K562 (cell line): Measurements from ENCODE around the gene BRPF1. TPM values are rescaled to one million over a fixed set of nuclear protein-coding genes. Genes with fewer than 3 reads are reported as not detected.

Source experiments
- ATAC-seq: fragments of 200-7000 bp; cut with Tn5 transposase; 3 replicates; pipeline ENCODE4 v1.9.1; 2020; ENCODE audit warnings: moderate library complexity
- BruUV-seq: library from RNA; stranded (reverse); fragments of 400-500 nt; replicated peaks from 2 replicates; lab custom pipeline; 2021; lab: Mats Ljungman, UMichigan
- CTCF ChIA-PET: fragments of 300-600 bp; formaldehyde crosslinking; extraction: SDS; loops from one replicate; lab custom pipeline; 2021; ENCODE audit warnings: low intra/inter-chr PET ratio; lab: Yijun Ruan, JAX
- POLR2A ChIA-PET: fragments of 300-600, 350-650 bp; sonication (Branson Sonifier 250); formaldehyde crosslinking; extraction: SDS; loops from one replicate; lab custom pipeline; 2021; ENCODE audit warnings: antibody characterized with exemption, inconsistent platforms; lab: Yijun Ruan, JAX
- DNase-seq, 4 experiments: peaks; one replicate each; pipeline versions ENCODE4 v3.0.0 to v3.0.0-alpha.2; 2011 to 2018; ENCODE audit warnings: low spot score in 3 of 4, mixed read lengths in 3 of 4; ENCODE audit errors: extremely low read depth in 1 of 4
- FAIRE-seq: peaks from 2 replicates; lab custom pipeline; 2011; peaks lifted over from hg19 to GRCh38; lab: Jason Lieb, UNC
- H2AFZ ChIP-seq: 2 replicates; pipeline ENCODE4 v1.6.0; 2011; ENCODE audit warnings: low read depth, low read length, control low read depth, inconsistent platforms
- H3K27ac ChIP-seq: fragments of 200-600 bp; 3 replicates; pipeline ENCODE4 v1.8.0; 2011; ENCODE audit warnings: low read depth, mild to moderate bottlenecking, control low read depth, inconsistent platforms, low read length, moderate library complexity, mixed read lengths; ENCODE audit errors: extremely low read depth
- H3K27me3 ChIP-seq, 2 experiments: fragments of 300-600 bp in 1 of 2; 2 replicates in 1 of 2; 3 replicates in 1 of 2; pipeline versions ENCODE4 v1.6.0 to v1.8.0; 2011; ENCODE audit warnings: inconsistent platforms in 2 of 2, low read length in 2 of 2, mild to moderate bottlenecking in 1 of 2, mixed read lengths in 1 of 2, moderate library complexity in 1 of 2; ENCODE audit not compliant: control insufficient read depth in 2 of 2, insufficient read depth in 2 of 2
- H3K36me3 ChIP-seq: fragments of 300-600 bp; 3 replicates; pipeline ENCODE4 v1.8.0; 2011; ENCODE audit warnings: mild to moderate bottlenecking, low read length, inconsistent platforms; ENCODE audit not compliant: control insufficient read depth, insufficient read depth
- H3K4me1 ChIP-seq, 2 experiments: fragments of 200-600 bp in 1 of 2; replicated peaks in 1 of 2; 2 replicates in 1 of 2; 3 replicates in 1 of 2; pipeline versions ENCODE4 v1.5.1 to v1.8.0; 2011; ENCODE audit warnings: inconsistent platforms in 2 of 2, low read length in 2 of 2, mild to moderate bottlenecking in 1 of 2, mixed read lengths in 1 of 2, moderate library complexity in 1 of 2; ENCODE audit not compliant: control insufficient read depth in 2 of 2, insufficient read depth in 2 of 2
- H3K4me2 ChIP-seq: 2 replicates; pipeline ENCODE4 v1.6.1; 2011; ENCODE audit warnings: low read length, control low read depth, inconsistent platforms, mixed read lengths; ENCODE audit not compliant: insufficient read depth
- H3K4me3 ChIP-seq: fragments of 200-600 bp; sonication (generic), shearing (Covaris generic); 2 replicates; pipeline ENCODE4 v1.5.1; 2016; ENCODE audit warnings: control low read depth, inconsistent platforms
- H3K79me2 ChIP-seq: fragments of 200-600 bp; 3 replicates; pipeline ENCODE4 v1.8.0; 2011; ENCODE audit warnings: low read length, inconsistent platforms; ENCODE audit not compliant: control insufficient read depth, insufficient read depth
- H3K9ac ChIP-seq, 2 experiments: 2 replicates each; pipeline versions ENCODE4 v1.6.0 to v1.6.1; 2011; ENCODE audit warnings: low read depth in 2 of 2, low read length in 2 of 2, control low read depth in 1 of 2, inconsistent platforms in 1 of 2, mild to moderate bottlenecking in 1 of 2, mixed read lengths in 1 of 2; ENCODE audit not compliant: insufficient read depth in 1 of 2
- H3K9me1 ChIP-seq: one replicate; pipeline ENCODE4 v1.6.0; 2011; ENCODE audit warnings: inconsistent platforms, mild to moderate bottlenecking, low read length, moderate library complexity; ENCODE audit not compliant: control insufficient read depth, insufficient read depth
- H3K9me3 ChIP-seq: replicated peaks from 2 replicates; pipeline ENCODE4 v1.5.1; 2011; ENCODE audit warnings: low read depth, low read length, inconsistent platforms; ENCODE audit not compliant: control insufficient read depth, insufficient read depth
- H4K20me1 ChIP-seq: replicated peaks from 2 replicates; pipeline ENCODE4 v1.6.1; 2011; ENCODE audit warnings: low read length, inconsistent platforms, mixed read lengths; ENCODE audit not compliant: control insufficient read depth, insufficient read depth
- BRD4 ChIP-seq: fragments of 200-600 bp; sonication (generic); IDR thresholded peaks from 2 replicates; pipeline ENCODE4 v1.6.1; 2017; ENCODE audit warnings: inconsistent platforms
- CBX8 ChIP-seq: fragments of 200-600 bp; sonication (generic); IDR thresholded peaks from 2 replicates; pipeline ENCODE4 v1.6.1; 2012; ENCODE audit warnings: borderline replicate concordance, mixed run types, low read depth, mild to moderate bottlenecking, moderate library complexity, mixed read lengths, low read length, control low read depth, inconsistent platforms; ENCODE audit not compliant: poor library complexity, severe bottlenecking; ENCODE audit errors: extremely low read depth
- HIVEP1 ChIP-seq: fragments of 250-450 bp; sonication (Bioruptor Pico); IDR thresholded peaks from 2 replicates; pipeline ENCODE4 v1.4.0; 2020; ENCODE audit warnings: mild to moderate bottlenecking
- KAT8 ChIP-seq: fragments of 450-650 bp; IDR thresholded peaks from 2 replicates; pipeline ENCODE4 v1.6.1; 2016; ENCODE audit warnings: low read depth, mild to moderate bottlenecking
- NCOA6 ChIP-seq: fragments of 450-650 bp; IDR thresholded peaks from 2 replicates; pipeline ENCODE4 v1.6.1; 2017; ENCODE audit warnings: mild to moderate bottlenecking
- NFE2 ChIP-seq: IDR thresholded peaks from 2 replicates; pipeline ENCODE4 v1.6.1; 2014; ENCODE audit warnings: antibody characterized with exemption, low read depth
- PHF8 ChIP-seq: fragments of 200-600 bp; sonication (generic); IDR thresholded peaks from 2 replicates; pipeline ENCODE4 v1.6.1; 2012; ENCODE audit warnings: mixed run types, mild to moderate bottlenecking, inconsistent platforms, low read length, moderate library complexity, borderline replicate concordance
- POLR2B ChIP-seq: fragments of 450-650 bp; IDR thresholded peaks from 2 replicates; pipeline ENCODE4 v1.6.1; 2018; ENCODE audit warnings: low read depth; ENCODE audit not compliant: partially characterized antibody
- PURB ChIP-seq: sonication (generic); formaldehyde crosslinking; IDR thresholded peaks from 2 replicates; pipeline ENCODE4 v1.9.0; 2021; ENCODE audit warnings: low read depth, mild to moderate bottlenecking, missing genetic modification reagents
- SAP30 ChIP-seq: fragments of 200-600 bp; sonication (generic); IDR thresholded peaks from 2 replicates; pipeline ENCODE4 v1.6.1; 2012; ENCODE audit warnings: borderline replicate concordance, low read depth, mild to moderate bottlenecking, moderate library complexity, low read length, control low read depth, inconsistent platforms; ENCODE audit not compliant: insufficient read depth, poor library complexity, severe bottlenecking
- SREBF1 ChIP-seq: fragments of 150-350 bp; IDR thresholded peaks from 2 replicates; pipeline ENCODE4 v1.6.1; 2014; ENCODE audit warnings: antibody characterized with exemption, low read depth, low read length, borderline replicate concordance
- ZBED1 ChIP-seq: IDR thresholded peaks from 2 replicates; pipeline ENCODE4 v1.6.1; 2014
- ZNF511 ChIP-seq: sonication (generic); formaldehyde crosslinking; IDR thresholded peaks from 2 replicates; pipeline ENCODE4 v1.8.0; 2022; ENCODE audit warnings: mild to moderate bottlenecking, missing genetic modification reagents
- ZNF766 ChIP-seq: fragments of 200-800 bp; sonication (Bioruptor generic); conservative IDR thresholded peaks from 2 replicates; pipeline ENCODE4 v1.6.1; 2016; ENCODE audit warnings: missing genetic modification characterization, missing compliant biosample characterization
- WGBS: fragments of 100-300 bp; shearing (Covaris generic); methylation state at CpG from one replicate; pipeline ENCODE4 v1.1.6; 2016; ENCODE audit warnings: low coverage, mixed read lengths; ENCODE audit not compliant: insufficient coverage; ENCODE audit errors: missing lambda C conversion rate; 5-methylcytosine and 5-hydroxymethylcytosine counted together
- in situ Hi-C: fragments of 300-500 bp; cut with MboI; formaldehyde crosslinking; loops from 4 replicates; pipeline ENCODE4 v1.15.0; 2018; ENCODE audit warnings: inconsistent platforms, mixed read lengths
- intact Hi-C: fragments of 100-400 bp; cut with micrococcal nuclease; formaldehyde crosslinking; loops from 2 replicates; pipeline ENCODE4 v1.14.2; 2022
- polyA plus RNA-seq, 8 experiments: library from polyadenylated mRNA; depleted of rRNA in 4 of 8; stranded (reverse) in 5 of 8; unstranded in 3 of 8; fragments of >200 nt; fragmentation: Nextera tagmentation in 2 of 8; fragmentation: Illumina TruSeq in 1 of 8; extraction: Ambion mirVana in 2 of 8; extraction: Trizol in 1 of 8; gene quantifications; 2 replicates each; pipeline versions ENCODE4 v1.2.1 to v1.2.3, GENCODE V29; 2011 to 2014; ENCODE audit warnings: inconsistent platforms in 1 of 8, missing spikeins in 1 of 8
- total RNA-seq, 7 experiments: library from RNA; depleted of rRNA in 6 of 7; stranded (reverse); fragments of >200 nt in 6 of 7; fragmentation: Illumina TruSeq in 2 of 7; extraction: Trizol in 2 of 7; gene quantifications; 2 replicates each; pipeline versions ENCODE4 v1.2.1 to v1.2.3, GENCODE V29; 2011 to 2021; ENCODE audit warnings: low replicate concordance in 1 of 7
- TF ChIP-seq, protein P1 (sequence below): sonication (generic); formaldehyde crosslinking; IDR thresholded peaks from 2 replicates; pipeline ENCODE4 v1.8.0; 2022; ENCODE audit warnings: mild to moderate bottlenecking, missing genetic modification reagents
- TF ChIP-seq, protein P2 (sequence below): fragments of 450-650 bp; IDR thresholded peaks from 2 replicates; pipeline ENCODE4 v1.6.1; 2016; ENCODE audit warnings: low read depth, mild to moderate bottlenecking, moderate library complexity

BRPF1 gene
- total and polyA plus RNA-seq, 9 of the 15 experiments (the other 6 are each of a cell fraction or from before 2014, with no cell fraction given), result 1.1 to 40.2 (median 23.5) TPM

GRCh38 chr3:9691636-9692035, 39.9 kb upstream of the BRPF1 start (continued):
- TF ChIP-seq CBX8 (no peak), NCOA6 (no peak)
- TF ChIP-seq, protein P1, sequence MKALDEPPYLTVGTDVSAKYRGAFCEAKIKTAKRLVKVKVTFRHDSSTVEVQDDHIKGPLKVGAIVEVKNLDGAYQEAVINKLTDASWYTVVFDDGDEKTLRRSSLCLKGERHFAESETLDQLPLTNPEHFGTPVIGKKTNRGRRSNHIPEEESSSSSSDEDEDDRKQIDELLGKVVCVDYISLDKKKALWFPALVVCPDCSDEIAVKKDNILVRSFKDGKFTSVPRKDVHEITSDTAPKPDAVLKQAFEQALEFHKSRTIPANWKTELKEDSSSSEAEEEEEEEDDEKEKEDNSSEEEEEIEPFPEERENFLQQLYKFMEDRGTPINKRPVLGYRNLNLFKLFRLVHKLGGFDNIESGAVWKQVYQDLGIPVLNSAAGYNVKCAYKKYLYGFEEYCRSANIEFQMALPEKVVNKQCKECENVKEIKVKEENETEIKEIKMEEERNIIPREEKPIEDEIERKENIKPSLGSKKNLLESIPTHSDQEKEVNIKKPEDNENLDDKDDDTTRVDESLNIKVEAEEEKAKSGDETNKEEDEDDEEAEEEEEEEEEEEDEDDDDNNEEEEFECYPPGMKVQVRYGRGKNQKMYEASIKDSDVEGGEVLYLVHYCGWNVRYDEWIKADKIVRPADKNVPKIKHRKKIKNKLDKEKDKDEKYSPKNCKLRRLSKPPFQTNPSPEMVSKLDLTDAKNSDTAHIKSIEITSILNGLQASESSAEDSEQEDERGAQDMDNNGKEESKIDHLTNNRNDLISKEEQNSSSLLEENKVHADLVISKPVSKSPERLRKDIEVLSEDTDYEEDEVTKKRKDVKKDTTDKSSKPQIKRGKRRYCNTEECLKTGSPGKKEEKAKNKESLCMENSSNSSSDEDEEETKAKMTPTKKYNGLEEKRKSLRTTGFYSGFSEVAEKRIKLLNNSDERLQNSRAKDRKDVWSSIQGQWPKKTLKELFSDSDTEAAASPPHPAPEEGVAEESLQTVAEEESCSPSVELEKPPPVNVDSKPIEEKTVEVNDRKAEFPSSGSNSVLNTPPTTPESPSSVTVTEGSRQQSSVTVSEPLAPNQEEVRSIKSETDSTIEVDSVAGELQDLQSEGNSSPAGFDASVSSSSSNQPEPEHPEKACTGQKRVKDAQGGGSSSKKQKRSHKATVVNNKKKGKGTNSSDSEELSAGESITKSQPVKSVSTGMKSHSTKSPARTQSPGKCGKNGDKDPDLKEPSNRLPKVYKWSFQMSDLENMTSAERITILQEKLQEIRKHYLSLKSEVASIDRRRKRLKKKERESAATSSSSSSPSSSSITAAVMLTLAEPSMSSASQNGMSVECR (CRISPR knock-in tag), result no peak
- TF ChIP-seq, all 486 proteins: peak for 0

DNA sequence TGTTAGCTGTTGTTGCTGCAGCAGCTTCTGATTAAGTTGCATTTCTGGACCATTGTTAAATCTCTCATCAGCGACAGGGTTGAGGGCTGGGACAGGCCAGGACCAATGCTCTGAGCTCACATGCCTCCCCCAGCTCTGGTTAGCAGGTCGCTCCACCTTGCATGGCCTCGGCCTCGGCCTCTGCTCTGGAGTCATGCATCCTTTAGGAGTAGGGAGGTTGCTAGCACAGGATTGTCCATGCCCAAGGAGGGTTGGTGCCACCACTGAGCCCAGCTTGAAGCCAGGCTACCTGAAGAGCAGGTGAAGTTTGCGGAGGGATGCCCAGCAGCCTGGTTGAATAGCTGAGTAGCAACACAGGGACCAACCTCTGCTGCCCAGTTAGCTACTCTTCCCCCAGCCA, 39.1 kb upstream of the BRPF1 start:
- ATAC-seq (no peak), DNase-seq (no peak), FAIRE-seq (no peak)
- no peak overlapping the region for H2AFZ ChIP-seq
- 0 out of 2 replicates have a peak, but pooled peaks cover 5% of the 10 kb centered on the region for H4K20me1 ChIP-seq
- intact Hi-C loops (no loop called here), in situ Hi-C loops (no loop called here)
- H3K4me1 ChIP-seq, result peaks cover 20 to 26% of the 10 kb centered on the region in 2 experiments; a peak in 4 of 5 replicates
- WGBS, result 84% methylated on average over 5 of the region's 5 CpGs
- H3K9me1 ChIP-seq, result peaks cover 3% of the 10 kb centered on the region
- no peaks in the 10 kb centered on the region for H3K27me3 ChIP-seq
- H3K4me2 ChIP-seq, result no peak overlapping the region
- peak overlapping the region in 1 of 2 experiments; percentile 74; a peak in 2 of 4 replicates for H3K9ac ChIP-seq
- H3K79me2 ChIP-seq, result no peaks in the 10 kb centered on the region
- BruUV-seq, result no TSS peak
- no peak overlapping the region for H3K4me3 ChIP-seq
- no peaks in the 10 kb centered on the region for H3K9me3 ChIP-seq
- POLR2A ChIA-PET, result interaction anchor here (0.6 to 2.3 kb wide), 8 partner anchors 9 to 188 kb away, joined by 3 to 12 read pairs (median 4); no protein-coding TSS in a partner anchor
- no peak overlapping the region for H3K27ac ChIP-seq
- H3K36me3 ChIP-seq, result peaks cover 87% of the 10 kb centered on the region; the same call in 2 of the 3 replicates
- CTCF ChIA-PET, result no interaction called here
- no peak for TF ChIP-seq SREBF1
- TF ChIP-seq ZBED1, result no peak
- TF ChIP-seq KAT8, result no peak
- no peak for TF ChIP-seq BRD4
- TF ChIP-seq NFE2, result no peak
- TF ChIP-seq SAP30, result no peak
- no peak for TF ChIP-seq HIVEP1
- TF ChIP-seq, protein P2, sequence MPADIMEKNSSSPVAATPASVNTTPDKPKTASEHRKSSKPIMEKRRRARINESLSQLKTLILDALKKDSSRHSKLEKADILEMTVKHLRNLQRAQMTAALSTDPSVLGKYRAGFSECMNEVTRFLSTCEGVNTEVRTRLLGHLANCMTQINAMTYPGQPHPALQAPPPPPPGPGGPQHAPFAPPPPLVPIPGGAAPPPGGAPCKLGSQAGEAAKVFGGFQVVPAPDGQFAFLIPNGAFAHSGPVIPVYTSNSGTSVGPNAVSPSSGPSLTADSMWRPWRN, result no peak
- TF ChIP-seq PHF8, result no peak
- no peak for TF ChIP-seq PURB (CRISPR knock-in tag)
- no peak for TF ChIP-seq POLR2B
- TF ChIP-seq ZNF511, result no peak
- no peak for TF ChIP-seq ZNF766 (CRISPR knock-in tag)
